GM12875 (cell line): ENCODE measurements around the gene TMEM150A.

Experiments used
- H3K4me3 ChIP-seq: one replicate; pipeline ENCODE4 v1.5.1; 2011; ENCODE audit warnings: low read depth, low read length, control low read depth
- CTCF ChIP-seq: IDR thresholded peaks from 2 replicates; pipeline ENCODE4 v1.5.1; 2011; ENCODE audit warnings: low read depth, mild to moderate bottlenecking, control low read depth, inconsistent platforms, low read length, moderate library complexity, borderline replicate concordance; ENCODE audit not compliant: insufficient read depth

The TMEM150A gene

GRCh38 chr2:85584857-85585780 is 17.4 kb downstream of the TMEM150A start:
- peak overlapping the region; percentile 44 for H3K4me3 ChIP-seq

GRCh38 chr2:85584354-85584856 is 18.1 kb downstream of the TMEM150A start, which contains the start of gene VAMP5:
Gene VAMP5, plus strand, starts transcription at chr2:85584431. Its CDS starts 60 bp downstream, at chr2:85584491.
- no peak for TF ChIP-seq CTCF

More at GRCh38 chr2:85584857-85585780, 17.4 kb downstream of the TMEM150A start:
- no peak for TF ChIP-seq CTCF

GRCh38 chr2:85583667-85584353 is 18.7 kb downstream of the TMEM150A start:
- H3K4me3 ChIP-seq, result no peak overlapping the region
- no peak for TF ChIP-seq CTCF

More at GRCh38 chr2:85584354-85584856, 18.1 kb downstream of the TMEM150A start, which contains the start of gene VAMP5:
- H3K4me3 ChIP-seq, result peak within 1 kb of the TSS; percentile 44

GRCh38 chr2:85582492-85582891 is 20.0 kb downstream of the TMEM150A start:
- H3K4me3 ChIP-seq, result no peak overlapping the region
- no peak for TF ChIP-seq CTCF

GRCh38 chr2:85580206-85580605 is 22.3 kb downstream of the TMEM150A start:
- no peak overlapping the region for H3K4me3 ChIP-seq
- TF ChIP-seq CTCF, result no peak

GRCh38 chr2:85579266-85579935 is 23.1 kb downstream of the TMEM150A start:
- no peak for TF ChIP-seq CTCF
- H3K4me3 ChIP-seq, result peak overlapping the region; percentile 51
